PC-3 (cell line): Measurements from ENCODE around the gene SDC4. TPM values are rescaled to one million over a fixed set of nuclear protein-coding genes. Genes with fewer than 3 reads are reported as not detected.
A peak's percentile ranks its signal among the peaks of the same experiment; 100 is the strongest.

Experiments
- ATAC-seq: fragments of 200-7000 bp; cut with Tn5 transposase; 2 replicates; pipeline ENCODE4 v1.9.1; 2020; ENCODE audit warnings: mild to moderate bottlenecking, moderate library complexity
- BruUV-seq: library from RNA; stranded (reverse); fragments of 400-500 nt; replicated peaks from 2 replicates; lab custom pipeline; 2021; lab: Mats Ljungman, UMichigan
- CTCF ChIA-PET: fragments of 300-600 bp; sonication (Branson Sonifier 250); formaldehyde crosslinking; loops from one replicate; lab custom pipeline; 2022; ENCODE audit warnings: antibody characterized with exemption; lab: Charles Lee
- POLR2A ChIA-PET: fragments of 300-600 bp; sonication (Branson Sonifier 250); formaldehyde crosslinking; loops from one replicate; lab custom pipeline; 2022; ENCODE audit warnings: antibody characterized with exemption; ENCODE audit not compliant: unreplicated experiment; lab: Charles Lee
- DNase-seq: peaks from one replicate; pipeline ENCODE4 v3.0.0-alpha.2; 2015
- H2AFZ ChIP-seq: fragments of 300-600 bp; sonication (generic); 2 replicates; pipeline ENCODE4 v1.6.0; 2016; ENCODE audit warnings: antibody characterized with exemption, low read length
- H3F3A ChIP-seq: fragments of 300-600 bp; sonication (generic); one replicate; pipeline ENCODE4 v1.6.0; 2017; ENCODE audit warnings: antibody characterized with exemption, low read length, control low read depth, mild to moderate bottlenecking; ENCODE audit not compliant: unreplicated experiment
- H3K27ac ChIP-seq: fragments of 300-600 bp; sonication (generic); 2 replicates; pipeline ENCODE4 v1.5.1; 2016; ENCODE audit warnings: mild to moderate bottlenecking, low read length
- H3K27me3 ChIP-seq: fragments of 300-600 bp; sonication (generic); 2 replicates; pipeline ENCODE4 v1.6.1; 2016; ENCODE audit warnings: low read length, mixed read lengths
- H3K36me3 ChIP-seq: fragments of 300-600 bp; sonication (generic); 2 replicates; pipeline ENCODE4 v1.6.1; 2016; ENCODE audit warnings: low read depth, mixed run types, low read length, mixed read lengths
- H3K4me1 ChIP-seq: fragments of 300-600 bp; sonication (generic); 2 replicates; pipeline ENCODE4 v1.5.1; 2016; ENCODE audit warnings: low read length; ENCODE audit not compliant: insufficient read depth
- H3K4me2 ChIP-seq: fragments of 300-600 bp; sonication (generic); 2 replicates; pipeline ENCODE4 v1.6.0; 2016; ENCODE audit warnings: low read length
- H3K4me3 ChIP-seq: fragments of 300-600 bp; sonication (generic); 2 replicates; pipeline ENCODE4 v1.5.1; 2016; ENCODE audit warnings: mild to moderate bottlenecking, low read length, mixed read lengths
- H3K79me2 ChIP-seq: fragments of 300-600 bp; sonication (generic); 2 replicates; pipeline ENCODE4 v1.6.1; 2017; ENCODE audit warnings: low read length, mixed read lengths
- H3K9ac ChIP-seq: fragments of 300-600 bp; sonication (generic); 2 replicates; pipeline ENCODE4 v1.6.0; 2016; ENCODE audit warnings: mild to moderate bottlenecking, low read length
- H3K9me2 ChIP-seq: fragments of 300-600 bp; sonication (generic); replicated peaks from 2 replicates; pipeline ENCODE4 v1.6.1; 2016; ENCODE audit warnings: mixed run types, low read length, mixed read lengths
- H3K9me3 ChIP-seq: fragments of 300-600 bp; sonication (generic); 2 replicates; pipeline ENCODE4 v1.6.1; 2016; ENCODE audit warnings: low read length, mixed read lengths
- H4K20me1 ChIP-seq: fragments of 300-600 bp; sonication (generic); 2 replicates; pipeline ENCODE4 v1.6.1; 2016; ENCODE audit warnings: low read length, mixed read lengths
- EZH2 ChIP-seq: fragments of 300-600 bp; sonication (generic); IDR thresholded peaks from one replicate; pipeline ENCODE4 v1.6.1; 2017; ENCODE audit warnings: antibody characterized with exemption, mild to moderate bottlenecking, low read length; ENCODE audit not compliant: unreplicated experiment
- EZH2phosphoT487 ChIP-seq: fragments of 300-600 bp; sonication (generic); IDR thresholded peaks from 2 replicates; pipeline ENCODE4 v1.6.1; 2018; ENCODE audit warnings: mild to moderate bottlenecking, antibody characterized with exemption, low read length, borderline replicate concordance
- intact Hi-C: fragments of 100-400 bp; cut with micrococcal nuclease; formaldehyde crosslinking; loops from 2 replicates; pipeline ENCODE4 v1.9.0; 2023
- total RNA-seq: library from RNA; depleted of rRNA; stranded (reverse); fragments of >200 nt; gene quantifications from 2 replicates; pipeline ENCODE4 v1.2.3, GENCODE V29; 2014
- TF ChIP-seq, protein P1 (sequence below): fragments of 300-600 bp; sonication (generic); conservative IDR thresholded peaks from 2 replicates; pipeline ENCODE4 v1.5.1; 2017; ENCODE audit warnings: antibody characterized with exemption, low read depth, mild to moderate bottlenecking, low read length

Gene SDC4
- total RNA-seq, 1 experiment from 2014 or later = 134 TPM

DNA sequence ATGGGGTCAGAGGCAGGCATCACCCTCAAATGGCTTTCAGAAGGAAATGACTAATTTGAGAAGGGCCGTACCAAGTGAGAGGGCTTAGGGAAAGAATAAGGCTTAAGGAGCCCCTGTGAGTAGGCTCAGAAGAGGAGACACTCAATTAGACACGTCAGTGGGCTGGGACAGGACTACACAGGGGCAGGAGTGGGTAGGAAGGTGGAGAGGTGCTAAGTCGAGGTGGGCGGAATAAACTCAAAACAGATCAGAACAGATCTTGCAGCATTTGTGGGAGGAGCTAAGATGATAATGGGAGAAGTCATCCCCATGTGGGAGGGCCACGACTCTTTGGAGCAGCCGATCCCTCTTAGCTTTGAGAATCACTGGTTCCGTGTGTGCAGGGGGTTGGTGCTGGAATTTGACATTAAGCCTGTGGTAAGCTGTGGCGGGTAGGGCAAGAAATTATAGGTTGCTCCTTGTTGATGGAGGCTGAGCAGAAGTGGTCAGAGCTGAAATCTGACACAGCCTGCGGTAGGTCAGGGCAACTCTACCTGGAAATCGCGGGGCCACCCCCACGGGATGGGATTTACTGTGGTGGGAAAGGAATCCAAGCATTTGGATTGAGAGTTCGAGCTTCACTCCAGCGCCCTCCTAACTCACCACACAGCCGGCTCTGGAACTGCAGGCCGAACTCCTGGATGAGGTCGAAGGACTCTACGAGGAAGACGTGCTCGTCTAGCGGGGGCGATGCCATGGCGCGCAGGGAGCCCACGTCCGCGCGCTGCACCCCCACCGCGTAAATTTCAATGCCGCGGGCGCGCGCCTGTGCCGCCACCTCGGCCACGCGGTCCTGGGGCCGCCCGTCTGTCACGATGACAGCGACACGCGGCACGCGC is 44.4 kb downstream of the SDC4 start:
- Histone ChIP-seq H3K27ac (no peak overlapping the region), H3K4me1 (no peaks in the 10 kb centered on the region), H3K27me3 (no peaks in the 10 kb centered on the region), H3K9me2 (no peaks in the 10 kb centered on the region), H3K9ac (no peak overlapping the region), H3K36me3 (no peaks in the 10 kb centered on the region), H2AFZ (no peak overlapping the region), H3K4me3 (no peak overlapping the region), H4K20me1 (no peaks in the 10 kb centered on the region), H3F3A (no peaks in the 10 kb centered on the region), H3K4me2 (no peak overlapping the region), H3K9me3 (no peaks in the 10 kb centered on the region), H3K79me2 (no peaks in the 10 kb centered on the region)
- POLR2A ChIA-PET = interaction anchor here (0.5 kb wide), 1 partner anchor 227 kb away, joined by 3 read pairs; no protein-coding TSS in a partner anchor
- intact Hi-C loops = no loop called here
- CTCF ChIA-PET = no interaction called here
- BruUV-seq = no TSS peak
- TF ChIP-seq EZH2 = no peak
- TF ChIP-seq, protein P1, sequence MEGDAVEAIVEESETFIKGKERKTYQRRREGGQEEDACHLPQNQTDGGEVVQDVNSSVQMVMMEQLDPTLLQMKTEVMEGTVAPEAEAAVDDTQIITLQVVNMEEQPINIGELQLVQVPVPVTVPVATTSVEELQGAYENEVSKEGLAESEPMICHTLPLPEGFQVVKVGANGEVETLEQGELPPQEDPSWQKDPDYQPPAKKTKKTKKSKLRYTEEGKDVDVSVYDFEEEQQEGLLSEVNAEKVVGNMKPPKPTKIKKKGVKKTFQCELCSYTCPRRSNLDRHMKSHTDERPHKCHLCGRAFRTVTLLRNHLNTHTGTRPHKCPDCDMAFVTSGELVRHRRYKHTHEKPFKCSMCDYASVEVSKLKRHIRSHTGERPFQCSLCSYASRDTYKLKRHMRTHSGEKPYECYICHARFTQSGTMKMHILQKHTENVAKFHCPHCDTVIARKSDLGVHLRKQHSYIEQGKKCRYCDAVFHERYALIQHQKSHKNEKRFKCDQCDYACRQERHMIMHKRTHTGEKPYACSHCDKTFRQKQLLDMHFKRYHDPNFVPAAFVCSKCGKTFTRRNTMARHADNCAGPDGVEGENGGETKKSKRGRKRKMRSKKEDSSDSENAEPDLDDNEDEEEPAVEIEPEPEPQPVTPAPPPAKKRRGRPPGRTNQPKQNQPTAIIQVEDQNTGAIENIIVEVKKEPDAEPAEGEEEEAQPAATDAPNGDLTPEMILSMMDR = no peak
- TF ChIP-seq EZH2phosphoT487 = no peak
- no peak for DNase-seq
- no peak for ATAC-seq

- Histone ChIP-seq H3K27me3 (no peaks in the 10 kb centered on the region), H3K4me1 (no peaks in the 10 kb centered on the region), H2AFZ (no peak overlapping the region), H3K4me3 (no peak overlapping the region), H3F3A (no peaks in the 10 kb centered on the region), H3K27ac (no peak overlapping the region), H3K9ac (no peak overlapping the region), H3K9me3 (no peaks in the 10 kb centered on the region), H3K36me3 (no peaks in the 10 kb centered on the region), H3K79me2 (no peaks in the 10 kb centered on the region), H3K4me2 (no peak overlapping the region), H4K20me1 (no peaks in the 10 kb centered on the region), H3K9me2 (no peaks in the 10 kb centered on the region)
- DNase-seq (no peak), ATAC-seq (no peak)
- ChIA-PET CTCF (interaction anchor here (0.5 to 1.2 kb wide), 3 partner anchors 8 to 142 kb away, joined by 4 to 12 read pairs (median 5); no protein-coding TSS in a partner anchor), POLR2A (no interaction called here)
- intact Hi-C loops = no loop called here
- TF ChIP-seq, protein P1 = no peak
- TF ChIP-seq EZH2 (no peak), EZH2phosphoT487 (no peak)
- no TSS peak for BruUV-seq
Observed at GRCh38 chr20:45301824-45302271, 46.4 kb downstream of the SDC4 start.

DNA sequence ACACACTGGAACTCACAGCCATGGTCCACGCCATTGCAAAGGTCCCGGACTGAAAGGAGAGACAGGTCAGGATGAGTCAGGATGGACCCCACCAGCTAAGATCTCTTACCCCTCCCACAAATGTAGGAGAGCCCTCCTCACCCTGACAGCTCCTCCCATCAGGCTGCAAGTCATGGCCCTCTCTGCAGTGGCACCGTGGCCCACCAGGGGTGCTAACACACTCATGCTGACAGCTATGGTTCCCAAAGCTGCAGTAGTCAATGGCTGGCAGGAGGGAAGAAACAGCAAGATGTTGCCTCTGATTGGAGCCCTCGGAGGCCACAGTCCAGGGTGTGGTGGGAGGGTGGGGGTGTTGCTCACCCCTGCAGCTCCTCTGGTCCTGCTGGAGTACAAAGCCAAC is 47.3 kb downstream of the SDC4 start:
- Histone ChIP-seq H3K36me3 (no peaks in the 10 kb centered on the region), H3K27me3 (no peaks in the 10 kb centered on the region), H2AFZ (no peak overlapping the region), H3K27ac (no peak overlapping the region), H3K9me2 (no peaks in the 10 kb centered on the region), H3K4me3 (no peak overlapping the region), H3F3A (no peaks in the 10 kb centered on the region), H3K79me2 (no peaks in the 10 kb centered on the region), H3K4me2 (no peak overlapping the region), H3K9me3 (no peaks in the 10 kb centered on the region), H3K4me1 (no peaks in the 10 kb centered on the region), H4K20me1 (no peaks in the 10 kb centered on the region), H3K9ac (no peak overlapping the region)
- intact Hi-C loops = no loop called here
- BruUV-seq = no TSS peak
- ChIA-PET POLR2A (interaction anchor here (0.6 kb wide), 1 partner anchor 593 kb away, joined by 21 read pairs; no protein-coding TSS in a partner anchor), CTCF (interaction anchor here (0.6 to 0.7 kb wide), 2 partner anchors 27 to 55 kb away, joined by 4 to 7 read pairs; no protein-coding TSS in a partner anchor)
- ATAC-seq (peak; percentile 81), DNase-seq (peak; percentile 47)
- no peak for TF ChIP-seq EZH2phosphoT487
- TF ChIP-seq, protein P1 = peak; percentile 58
- TF ChIP-seq EZH2 = no peak
